Ascending aorta (tissue), 2 donors: ENCODE measurements around the gene KNG1. TPM values are rescaled to one million over a fixed set of nuclear protein-coding genes. Genes with fewer than 3 reads are reported as not detected.
A peak's percentile ranks its signal among the peaks of the same experiment; 100 is the strongest.

Experiments
- DNase-seq, 2 donors: peaks; one replicate each; pipeline ENCODE4 v3.0.0-alpha.2; 2019; ENCODE audit warnings: low spot score in 2 of 2
- H3K27ac ChIP-seq, 2 donors: fragments of 200-600 bp; sonication (generic); one replicate each; pipeline ENCODE4 v1.5.1; 2016 to 2017; ENCODE audit warnings: mild to moderate bottlenecking in 1 of 2
- H3K27me3 ChIP-seq: fragments of 200-600 bp; sonication (generic); one replicate; pipeline ENCODE4 v1.5.1; 2017
- H3K36me3 ChIP-seq, 2 donors: fragments of 200-600 bp; sonication (generic); one replicate each; pipeline ENCODE4 v1.5.1; 2016
- H3K4me1 ChIP-seq, 2 donors: fragments of 200-600 bp; sonication (generic); one replicate each; pipeline ENCODE4 v1.5.1; 2016 to 2017; ENCODE audit warnings: mild to moderate bottlenecking in 1 of 2
- H3K4me3 ChIP-seq, 2 donors: fragments of 200-600 bp; sonication (generic); one replicate each; pipeline ENCODE4 v1.5.1; 2016 to 2017; ENCODE audit warnings: mild to moderate bottlenecking in 1 of 2
- H3K9me3 ChIP-seq, 2 donors: fragments of 200-600 bp; sonication (generic); one replicate each; pipeline ENCODE4 v1.5.1; 2016
- CTCF ChIP-seq, 3 experiments: fragments of 200-600 bp in 2 of 3; fragments of 450-650 bp in 1 of 3; sonication (generic) in 2 of 3; IDR thresholded peaks; one replicate each; pipeline ENCODE4 v1.5.1; 2016 to 2019; ENCODE audit warnings: antibody characterized with exemption in 3 of 3, mild to moderate bottlenecking in 1 of 3, moderate library complexity in 1 of 3
- intact Hi-C: fragments of 100-400 bp; cut with DNase I; formaldehyde crosslinking; loops from one replicate; pipeline ENCODE4 v1.15.1; 2023
- total RNA-seq: library from RNA; depleted of rRNA; stranded (reverse); fragments of >200 nt; gene quantifications from one replicate; pipeline ENCODE4 v1.1.0, GENCODE V29; 2016

The KNG1 gene
- total RNA-seq, 1 donor from 2014 or later: not detected

GRCh38 chr3:186742618-186743380 is 25.6 kb downstream of the KNG1 start:
- no peak for DNase-seq
- TF ChIP-seq CTCF (IDR thresholded peaks at IDR 0.05): no peak
- Histone ChIP-seq H3K4me3 (no peak overlapping the region), H3K4me1 (peaks cover 0 to 4% of the 10 kb centered on the region in 2 donors), H3K36me3 (no peaks in the 10 kb centered on the region), H3K27me3 (no peaks in the 10 kb centered on the region), H3K27ac (no peak overlapping the region), H3K9me3 (no peaks in the 10 kb centered on the region)
- intact Hi-C loops: no loop called here

GRCh38 chr3:186743666-186744065 is 26.5 kb downstream of the KNG1 start:
- H3K36me3 ChIP-seq: no peaks in the 10 kb centered on the region
- H3K27me3 ChIP-seq: no peaks in the 10 kb centered on the region
- H3K27ac ChIP-seq: no peak overlapping the region
- peaks cover 0 to 4% of the 10 kb centered on the region in 2 donors for H3K4me1 ChIP-seq
- TF ChIP-seq CTCF (IDR thresholded peaks at IDR 0.05): no peak
- no peak for DNase-seq
- intact Hi-C loops: no loop called here
- no peak overlapping the region for H3K4me3 ChIP-seq
- H3K9me3 ChIP-seq: no peaks in the 10 kb centered on the region

GRCh38 chr3:186746008-186746407 is 28.8 kb downstream of the KNG1 start:
- H3K27me3 ChIP-seq: no peaks in the 10 kb centered on the region
- intact Hi-C loops: no loop called here
- H3K4me3 ChIP-seq: no peak overlapping the region
- peak overlapping the region; percentile 45 to 51 for H3K27ac ChIP-seq
- no peak for TF ChIP-seq CTCF (IDR thresholded peaks at IDR 0.05)
- DNase-seq: peak in 1 of 2 donors; percentile 66
- H3K9me3 ChIP-seq: no peaks in the 10 kb centered on the region
- H3K4me1 ChIP-seq: peaks cover 0 to 4% of the 10 kb centered on the region in 2 donors
- no peaks in the 10 kb centered on the region for H3K36me3 ChIP-seq

GRCh38 chr3:186750316-186750715 is 33.2 kb downstream of the KNG1 start:
- H3K9me3 ChIP-seq: no peaks in the 10 kb centered on the region
- H3K4me3 ChIP-seq: no peak overlapping the region
- no peak for DNase-seq
- intact Hi-C loops: no loop called here
- no peak overlapping the region for H3K27ac ChIP-seq
- no peaks in the 10 kb centered on the region for H3K36me3 ChIP-seq
- peaks cover 0 to 8% of the 10 kb centered on the region in 2 donors for H3K4me1 ChIP-seq
- H3K27me3 ChIP-seq: no peaks in the 10 kb centered on the region
- no peak for TF ChIP-seq CTCF (IDR thresholded peaks at IDR 0.05)

GRCh38 chr3:186751480-186751879 is 34.3 kb downstream of the KNG1 start:
- Histone ChIP-seq H3K27me3 (no peaks in the 10 kb centered on the region), H3K4me1 (peaks cover 0 to 5% of the 10 kb centered on the region in 2 donors), H3K36me3 (no peaks in the 10 kb centered on the region), H3K27ac (no peak overlapping the region), H3K4me3 (no peak overlapping the region), H3K9me3 (no peaks in the 10 kb centered on the region)
- intact Hi-C loops: no loop called here
- TF ChIP-seq CTCF (IDR thresholded peaks at IDR 0.05): no peak
- no peak for DNase-seq
